Neutrophil (primary cell): ENCODE measurements around the gene NTM.
"Not testable (repeated sequence)": the region's sequence is repeated elsewhere in the genome, so short reads cannot be mapped to it uniquely, and the experiment has no call there.

Source experiments
- H3K27ac ChIP-seq: fragments of 200-600 bp; sonication (generic); 2 replicates; pipeline ENCODE4 v1.5.1; 2016; ENCODE audit warnings: mild to moderate bottlenecking, moderate library complexity
- H3K27me3 ChIP-seq: fragments of 200-600 bp; sonication (generic); 2 replicates; pipeline ENCODE4 v1.6.0; 2016; ENCODE audit warnings: mild to moderate bottlenecking
- H3K36me3 ChIP-seq: fragments of 200-600 bp; sonication (generic); 2 replicates; pipeline ENCODE4 v1.5.1; 2017
- H3K4me1 ChIP-seq, 2 experiments: fragments of 200-600 bp in 1 of 2; sonication (generic) in 1 of 2; 1 replicate in 1 of 2; 2 replicates in 1 of 2; pipeline versions ENCODE4 v1.5.1 to v1.6.1; 2013 to 2016; ENCODE audit warnings: low read depth in 1 of 2, low read length in 1 of 2, mild to moderate bottlenecking in 1 of 2, moderate library complexity in 1 of 2; ENCODE audit not compliant: control insufficient read depth in 1 of 2, insufficient read depth in 1 of 2
- H3K4me3 ChIP-seq, 2 experiments: fragments of 200-600 bp in 1 of 2; sonication (generic) in 1 of 2; 1 replicate in 1 of 2; 2 replicates in 1 of 2; pipeline ENCODE4 v1.5.1; 2013 to 2016; ENCODE audit warnings: low read depth in 1 of 2, low read length in 1 of 2, mild to moderate bottlenecking in 1 of 2, moderate library complexity in 1 of 2
- H3K9me3 ChIP-seq: fragments of 200-600 bp; sonication (generic); 2 replicates; pipeline ENCODE4 v1.5.1; 2016
- CTCF ChIP-seq: fragments of 200-600 bp; sonication (generic); IDR thresholded peaks from 2 replicates; pipeline ENCODE4 v1.5.1; 2016; ENCODE audit warnings: antibody characterized with exemption

The NTM gene

GRCh38 chr11:131422029-131422428, 51.6 kb downstream of the NTM start:
- no peaks in the 10 kb centered on the region for H3K4me1 ChIP-seq
- no peaks in the 10 kb centered on the region for H3K36me3 ChIP-seq
- TF ChIP-seq CTCF: no peak
- H3K9me3 ChIP-seq: no peaks in the 10 kb centered on the region
- H3K27me3 ChIP-seq: peaks cover 20% of the 10 kb centered on the region
- H3K27ac ChIP-seq: no peak overlapping the region
- no peak overlapping the region for H3K4me3 ChIP-seq

- Histone ChIP-seq H3K4me3 (no peak overlapping the region), H3K27me3 (peaks cover 20% of the 10 kb centered on the region), H3K4me1 (no peaks in the 10 kb centered on the region), H3K27ac (no peak overlapping the region), H3K9me3 (no peaks in the 10 kb centered on the region), H3K36me3 (no peaks in the 10 kb centered on the region)
- TF ChIP-seq CTCF: no peak
These were observed 52.1 kb downstream of the NTM start for GRCh38 chr11:131422496-131422895.

GRCh38 chr11:131423688-131424087, 53.3 kb downstream of the NTM start:
- no peaks in the 10 kb centered on the region for H3K9me3 ChIP-seq
- no peak overlapping the region for H3K27ac ChIP-seq
- H3K36me3 ChIP-seq: no peaks in the 10 kb centered on the region
- peaks cover 20% of the 10 kb centered on the region for H3K27me3 ChIP-seq
- no peak for TF ChIP-seq CTCF
- H3K4me3 ChIP-seq: no peak overlapping the region
- no peaks in the 10 kb centered on the region for H3K4me1 ChIP-seq

- not testable (repeated sequence) for H3K36me3 ChIP-seq, H3K4me1 ChIP-seq, H3K27ac ChIP-seq, H3K4me3 ChIP-seq, H3K9me3 ChIP-seq
- peaks cover 20% of the 10 kb centered on the region for H3K27me3 ChIP-seq
These were observed 54.0 kb downstream of the NTM start for GRCh38 chr11:131424257-131424876.

GRCh38 chr11:131425285-131425684, 54.9 kb downstream of the NTM start:
- Histone ChIP-seq H3K36me3 (no peaks in the 10 kb centered on the region), H3K27me3 (peaks cover 20% of the 10 kb centered on the region), H3K27ac (no peak overlapping the region), H3K4me3 (no peak overlapping the region), H3K4me1 (peaks cover 0 to 4% of the 10 kb centered on the region in 2 experiments), H3K9me3 (no peaks in the 10 kb centered on the region)
- TF ChIP-seq CTCF: no peak

GRCh38 chr11:131428853-131429252, 58.4 kb downstream of the NTM start:
- no peaks in the 10 kb centered on the region for H3K36me3 ChIP-seq
- TF ChIP-seq CTCF: no peak
- peaks cover 0 to 9% of the 10 kb centered on the region in 2 experiments for H3K4me1 ChIP-seq
- H3K27me3 ChIP-seq: no peaks in the 10 kb centered on the region
- no peak overlapping the region for H3K27ac ChIP-seq
- H3K4me3 ChIP-seq: no peak overlapping the region
- H3K9me3 ChIP-seq: no peaks in the 10 kb centered on the region
